Stimulated activated CD4-positive, alpha-beta T cell treated with anti-CD3 and anti-CD28 coated beads, Interleukin-15, amount 100 ng/mL, for 48 hours (primary cell): ENCODE results near the gene PLD5.

ENCODE experiments used
- DNase-seq, 2 donors: peaks; one replicate each; pipeline ENCODE4 v3.0.0-alpha.2; 2020; ENCODE audit warnings: low read depth in 2 of 2

The PLD5 gene

GRCh38 chr1:242524571-242525359, at the start of gene PLD5:
PLD5 (minus strand) TSS chr1:242524697.
- DNase-seq = no peak

DNA sequence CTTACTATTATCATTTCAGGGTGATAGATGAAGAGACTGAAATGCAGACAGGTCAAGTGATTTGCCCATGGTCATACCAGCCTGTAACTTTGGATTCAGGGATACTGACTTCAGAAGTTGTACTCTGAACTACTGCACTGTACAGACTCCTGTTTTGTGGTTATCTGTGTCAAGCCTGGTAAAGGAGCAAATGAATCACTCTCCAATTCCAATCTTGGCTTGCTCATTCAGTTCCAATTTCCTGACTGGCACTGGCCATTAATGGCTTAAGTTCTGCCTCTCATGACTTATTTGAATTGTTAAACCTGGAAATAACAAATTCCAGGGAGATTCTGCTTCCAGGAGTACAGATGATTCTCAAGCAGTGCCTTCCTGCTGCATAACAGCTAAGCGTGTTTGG, 45.4 kb upstream of the PLD5 start:
- DNase-seq = no peak

- DNase-seq = no peak
These were observed 44.2 kb upstream of the PLD5 start for GRCh38 chr1:242568666-242569065.

- DNase-seq = no peak
These were observed 43.1 kb upstream of the PLD5 start for GRCh38 chr1:242567596-242567995.

DNA sequence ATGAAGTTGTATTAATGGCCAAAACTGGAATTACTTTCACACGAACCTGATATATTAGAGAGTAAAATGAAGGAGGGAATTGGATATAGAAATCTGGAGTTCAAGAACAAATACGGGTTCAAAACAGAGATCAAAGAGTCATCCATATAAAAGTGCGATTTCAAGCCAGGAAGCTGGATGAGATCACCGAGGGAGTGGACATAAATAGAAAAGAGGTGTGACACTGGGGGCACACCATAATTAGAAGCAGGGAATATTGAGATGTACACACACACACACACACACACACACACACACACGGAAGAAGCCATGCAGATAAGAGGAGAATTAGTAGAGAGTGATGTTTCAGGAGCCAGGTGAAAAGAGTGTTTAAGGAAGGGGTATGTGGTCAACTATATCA, 32.3 kb upstream of the PLD5 start:
- no peak for DNase-seq

GRCh38 chr1:242556276-242556675, 31.8 kb upstream of the PLD5 start:
- DNase-seq = no peak

GRCh38 chr1:242554577-242554976, 30.1 kb upstream of the PLD5 start:
- no peak for DNase-seq

DNA sequence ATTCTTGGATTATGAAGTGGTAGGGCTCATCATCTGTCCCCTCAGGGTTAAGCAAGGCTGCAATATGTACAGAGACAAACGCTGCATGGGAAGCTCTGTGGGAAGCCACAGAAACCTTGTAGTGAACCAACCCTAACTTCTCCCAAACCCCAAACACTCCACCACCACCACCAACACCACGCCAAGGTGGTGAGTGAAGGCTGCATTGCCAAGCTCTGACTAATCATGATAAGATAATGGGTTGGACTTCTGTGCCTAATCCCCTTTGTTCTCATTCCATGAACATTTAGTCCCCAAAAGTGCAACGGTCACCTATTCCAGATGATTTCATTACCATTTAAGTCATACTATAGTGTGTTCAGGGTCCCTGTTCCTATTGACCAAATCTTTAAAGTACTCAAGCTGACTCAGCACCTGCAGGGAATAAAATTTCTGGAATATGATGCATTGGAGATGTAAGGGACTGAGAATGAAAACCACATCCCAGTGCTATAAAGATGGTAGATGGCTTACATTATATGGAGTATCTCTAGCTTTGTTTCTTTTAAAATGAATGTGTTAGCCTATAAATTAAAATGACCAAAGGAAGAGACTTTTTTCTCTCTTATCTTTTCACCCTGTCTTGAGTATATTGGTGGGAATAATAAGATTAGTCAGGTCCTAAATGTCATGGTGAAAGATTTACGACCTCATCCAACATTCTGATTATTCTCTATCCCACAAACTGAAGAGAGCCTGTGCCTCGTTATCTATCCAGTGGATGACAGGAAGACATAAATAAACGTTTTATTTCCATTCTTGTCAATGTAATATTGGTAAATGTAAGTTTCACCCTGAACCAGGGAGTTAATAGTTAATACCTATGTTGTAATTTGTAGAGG, 22.6 kb upstream of the PLD5 start:
- no peak for DNase-seq

DNA sequence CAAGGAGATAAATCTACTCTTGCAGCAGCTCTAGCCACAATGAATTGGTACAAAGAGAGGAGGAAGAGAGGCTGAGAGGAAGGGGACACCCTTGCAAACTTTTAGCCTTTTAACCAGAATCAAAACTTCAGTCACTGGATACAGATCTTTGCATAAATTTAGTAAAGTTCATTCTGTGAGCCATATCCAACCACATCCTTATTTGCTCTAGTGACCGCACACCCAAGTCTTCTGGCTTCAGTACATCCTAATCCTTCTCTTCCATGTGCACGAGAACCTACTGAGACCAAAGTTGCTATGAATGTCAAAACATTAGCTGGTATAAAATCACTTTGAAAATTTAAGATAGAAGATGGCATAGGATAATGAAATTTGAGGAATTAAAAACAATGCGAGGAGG, 21.9 kb upstream of the PLD5 start:
- DNase-seq = no peak

DNA sequence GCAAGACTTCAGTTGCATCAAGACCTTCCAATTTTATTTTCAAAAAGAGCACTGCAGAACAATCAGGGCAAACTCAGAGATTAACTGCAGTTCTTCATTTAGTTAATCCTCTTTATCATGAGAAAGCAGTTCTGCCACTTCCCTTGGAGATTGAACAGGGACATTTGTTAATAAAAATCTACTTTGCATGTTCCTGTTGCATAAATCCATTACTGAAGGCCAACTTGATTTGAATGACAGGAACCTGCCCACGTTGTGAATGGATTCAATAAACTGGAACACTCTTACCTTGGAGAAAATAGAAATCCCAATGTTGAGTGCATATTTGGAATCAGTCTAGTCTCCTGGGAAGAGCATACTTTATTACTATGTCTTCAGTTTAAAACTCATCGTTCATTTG, 19.6 kb upstream of the PLD5 start:
- no peak for DNase-seq

- no peak for DNase-seq
These were observed 17.8 kb upstream of the PLD5 start for GRCh38 chr1:242542271-242542670.

GRCh38 chr1:242535986-242536385, 11.5 kb upstream of the PLD5 start:
- DNase-seq = no peak

GRCh38 chr1:242534753-242535152, 10.3 kb upstream of the PLD5 start:
- no peak for DNase-seq

DNA sequence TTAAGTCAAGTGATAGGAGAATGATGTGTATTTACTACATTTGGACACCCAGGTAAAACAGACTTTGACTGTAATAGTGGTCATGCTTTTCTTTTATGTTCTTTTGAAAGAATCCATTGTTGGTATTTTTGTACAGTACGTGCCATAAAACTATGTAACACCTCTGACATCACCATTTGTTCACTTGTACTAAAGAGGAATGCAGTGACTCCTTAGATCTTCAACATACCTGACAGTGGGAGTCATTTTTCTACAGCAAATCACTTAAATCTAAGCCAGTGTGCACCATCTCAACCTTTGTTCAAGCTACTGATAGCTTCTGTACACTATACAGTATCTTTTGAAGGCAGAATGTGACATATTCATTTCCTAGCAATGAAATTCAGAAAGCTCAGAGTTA, 6.3 kb upstream of the PLD5 start:
- no peak for DNase-seq

DNA sequence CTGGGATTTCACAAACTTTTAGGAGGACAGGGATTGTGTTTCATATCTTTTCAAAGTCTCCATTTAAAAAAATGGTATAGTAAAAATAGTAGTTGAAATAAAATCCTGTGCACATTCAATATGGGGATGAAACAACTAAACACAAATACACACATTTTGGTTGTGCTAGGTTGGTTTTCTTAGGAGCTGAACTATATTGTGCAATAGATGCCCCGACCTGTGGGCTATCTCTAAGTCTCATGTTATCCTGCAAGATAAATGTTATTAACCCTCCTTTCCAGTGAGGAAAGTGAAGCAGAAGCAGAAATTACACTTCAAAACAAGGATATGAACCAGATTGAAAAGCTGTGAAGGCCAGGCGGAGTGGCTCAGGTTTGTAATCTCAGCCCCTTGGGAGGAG, 1.3 kb upstream of the PLD5 start:
- no peak for DNase-seq

DNA sequence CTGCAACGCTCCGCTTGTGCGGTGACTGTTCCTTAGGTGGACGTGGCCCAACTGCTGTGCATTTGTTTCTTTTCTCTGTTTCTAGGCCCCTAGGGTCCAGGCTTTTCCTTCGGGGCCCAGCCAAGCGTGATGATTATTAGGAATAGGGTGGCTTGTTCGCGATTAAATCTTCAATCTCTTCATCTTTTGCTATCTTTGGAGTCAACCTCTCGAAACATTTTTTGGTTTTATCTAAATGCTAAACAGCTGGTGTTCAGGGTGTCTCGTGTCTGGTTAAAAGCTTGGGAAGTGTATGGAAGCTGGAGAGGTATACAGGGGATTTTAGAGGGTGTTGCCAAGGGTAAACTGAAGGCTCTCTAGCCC, 844 bp upstream of the PLD5 start:
- DNase-seq = no peak

GRCh38 chr1:242523719-242524570, 552 bp downstream of the PLD5 start:
- no peak for DNase-seq

GRCh38 chr1:242522996-242523718, 1.3 kb downstream of the PLD5 start:
- DNase-seq = no peak

- no peak for DNase-seq
These were observed 2.1 kb downstream of the PLD5 start for GRCh38 chr1:242522304-242522945.

DNA sequence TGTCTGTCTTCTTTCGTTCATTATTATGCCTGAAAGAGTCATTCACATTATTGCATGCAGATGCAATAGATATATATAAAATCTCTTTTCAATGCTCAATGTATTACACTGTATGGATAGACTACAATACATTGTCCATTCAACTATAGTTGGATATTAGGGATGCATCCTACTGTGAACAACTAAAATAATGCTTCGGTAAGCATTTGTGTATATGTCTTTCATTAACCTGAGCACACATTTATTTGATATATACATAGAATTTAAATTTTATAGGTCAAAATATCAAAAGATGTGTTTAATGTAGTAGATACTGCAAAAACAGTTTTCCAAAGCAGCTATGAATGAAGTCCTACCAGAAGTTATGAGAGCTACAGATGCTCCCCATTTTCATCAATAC, 8.9 kb downstream of the PLD5 start:
- no peak for DNase-seq

GRCh38 chr1:242506724-242507123, 17.8 kb downstream of the PLD5 start:
- no peak for DNase-seq
